Psoas muscle (tissue), 8 donors: ENCODE measurements around the gene SMURF1. TPM values are rescaled to one million over a fixed set of nuclear protein-coding genes. Genes with fewer than 3 reads are reported as not detected.
A peak's percentile ranks its signal among the peaks of the same experiment; 100 is the strongest.

ENCODE experiments used
- ATAC-seq, 4 donors: fragments of 200-7000 bp; cut with Tn5 transposase; one replicate each; pipeline ENCODE4 v1.9.1; 2020; ENCODE audit warnings: moderate library complexity in 3 of 4, mild to moderate bottlenecking in 2 of 4
- DNase-seq, 2 donors: peaks; one replicate each; pipeline ENCODE4 v3.0.0-alpha.2; 2020
- H3K27ac ChIP-seq: fragments of 200-600 bp; one replicate; pipeline ENCODE4 v1.8.0; 2022
- H3K27me3 ChIP-seq, 3 donors: fragments of 200-600 bp in 1 of 3; one replicate each; pipeline versions ENCODE4 v1.6.1 to v1.8.0; 2013 to 2022; ENCODE audit warnings: low read length in 2 of 3, mild to moderate bottlenecking in 2 of 3, moderate library complexity in 1 of 3; ENCODE audit not compliant: insufficient read depth in 3 of 3
- H3K36me3 ChIP-seq, 2 donors: fragments of 200-600 bp in 1 of 2; one replicate each; pipeline versions ENCODE4 v1.6.1 to v1.8.0; 2013 to 2022; ENCODE audit warnings: low read depth in 1 of 2, mild to moderate bottlenecking in 1 of 2, moderate library complexity in 1 of 2; ENCODE audit not compliant: insufficient read depth in 1 of 2
- H3K4me1 ChIP-seq: fragments of 200-600 bp; one replicate; pipeline ENCODE4 v1.8.0; 2022
- H3K4me3 ChIP-seq: fragments of 200-600 bp; one replicate; pipeline ENCODE4 v1.8.0; 2022; ENCODE audit warnings: mild to moderate bottlenecking
- H3K9me3 ChIP-seq: fragments of 200-600 bp; one replicate; pipeline ENCODE4 v1.8.0; 2022
- CTCF ChIP-seq: fragments of 200-600 bp; IDR thresholded peaks from one replicate; pipeline ENCODE4 v1.8.0; 2022; ENCODE audit warnings: antibody characterized with exemption
- WGBS, 3 donors: extraction: QIAGEN DNeasy Blood & Tissue Kit; methylation state at CpG; one replicate each; pipeline versions ENCODE4 v1.1.6 to v1.1.7; 2013; 5-methylcytosine and 5-hydroxymethylcytosine counted together
- intact Hi-C, 2 donors: fragments of 100-400 bp; cut with DNase I; formaldehyde crosslinking; loops; one replicate each; pipeline versions ENCODE4 v1.11.0 to v1.14.2; 2022
- polyA plus RNA-seq, 3 donors: library from polyadenylated mRNA; stranded (reverse); fragments of 200-250 nt; gene quantifications; one replicate each; pipeline ENCODE4 v1.2.3, GENCODE V29; 2013
- total RNA-seq, 4 donors: library from RNA; stranded (reverse); fragmentation: NEBNext Ultra II Directional in 2 of 4; extraction: Animal tissue kit (Norgen Biotek cat#: 25700) in 2 of 4; gene quantifications; one replicate each; pipeline versions ENCODE4 v1.2.1 to v1.2.4, GENCODE V29; 2021 to 2023
- donor health status: healthy with polysubstance abuse.
- donor health status: DM: no; HTN: no; CAD: no; lungs with moderate emphysema.
- donor health status: Bipolar disorder and iron deficiency.
- donor health status: healthy.
- donor health status: DM: yes; HTN: yes; CAD: no.
- donor health status: DM: no; HTN: no; CAD: no.
- donor health status: DM: no; HTN: no; CAD: no.
- donor health status: DM: yes; HTN: yes; CAD: no.

Gene SMURF1
- total and polyA plus RNA-seq, 7 donors: 5.8 to 16.9 (median 10.2) TPM

DNA sequence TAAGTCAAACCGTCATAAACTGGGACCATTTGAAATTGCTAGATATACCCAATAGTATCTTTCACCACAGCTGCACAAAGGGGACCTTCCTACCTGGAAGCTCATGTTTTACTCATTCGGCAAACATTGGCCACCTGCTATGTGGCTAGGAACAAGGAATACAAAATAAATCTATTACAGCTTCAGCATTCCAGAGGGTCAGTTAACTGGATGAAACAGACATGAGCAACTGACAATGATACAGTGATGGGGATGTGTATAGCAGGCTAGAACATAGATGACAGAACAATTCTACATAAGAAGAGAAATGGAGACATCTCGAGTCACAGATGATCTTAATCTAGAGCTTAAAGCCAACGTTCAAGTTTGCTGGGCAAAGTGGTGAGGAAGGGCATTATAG, 3.1 kb upstream of the SMURF1 start:
- intact Hi-C loops: loop anchor here (5.0 to 10.0 kb wide), 2 partner anchors 105 to 168 kb away; no protein-coding TSS in a partner anchor
- DNase-seq (no peak), ATAC-seq (no peak)
- Histone ChIP-seq H3K27me3 (no peaks in the 10 kb centered on the region), H3K9me3 (no peaks in the 10 kb centered on the region), H3K4me1 (peaks cover 3% of the 10 kb centered on the region), H3K36me3 (no peaks in the 10 kb centered on the region), H3K4me3 (no peak overlapping the region), H3K27ac (no peak overlapping the region)
- 52 to 64% (median 57%) methylated on average over 4 of the region's 4 CpGs for WGBS, 3 donors
- TF ChIP-seq CTCF: no peak

DNA sequence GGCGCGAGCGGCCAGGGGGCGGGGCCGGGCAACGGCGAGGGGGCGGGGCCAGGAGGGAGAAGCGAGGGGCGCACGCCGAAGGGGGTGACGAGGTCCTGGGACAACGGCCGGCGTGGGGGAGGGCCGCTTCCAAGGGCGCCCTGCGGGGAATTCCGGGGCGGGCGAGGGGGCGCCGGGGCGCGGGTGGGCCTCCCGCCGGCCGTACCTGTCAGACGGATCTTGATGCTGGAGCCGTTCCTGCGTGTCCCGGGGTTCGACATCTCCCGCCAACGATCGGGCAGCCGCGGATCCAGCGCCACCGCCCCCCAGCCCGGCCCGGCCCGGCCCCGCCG, 421 bp downstream of the SMURF1 start:
- H3K9me3 ChIP-seq: no peaks in the 10 kb centered on the region
- DNase-seq (no peak), ATAC-seq (peak in 1 of 4 donors; percentile 6)
- intact Hi-C loops: loop anchor here in 1 of 2 donors (5.0 to 10.0 kb wide), 2 partner anchors 66 to 171 kb away; no protein-coding TSS in a partner anchor
- peak overlapping the region; percentile 99 for H3K4me3 ChIP-seq
- no peaks in the 10 kb centered on the region for H3K27me3 ChIP-seq
- no peak for TF ChIP-seq CTCF
- H3K36me3 ChIP-seq: no peaks in the 10 kb centered on the region
- peak overlapping the region; percentile 93 for H3K27ac ChIP-seq
- peaks cover 19% of the 10 kb centered on the region for H3K4me1 ChIP-seq
- 0 to 3% (median 1%) methylated on average over 8 to 46 of the region's 46 CpGs for WGBS, 3 donors

DNA sequence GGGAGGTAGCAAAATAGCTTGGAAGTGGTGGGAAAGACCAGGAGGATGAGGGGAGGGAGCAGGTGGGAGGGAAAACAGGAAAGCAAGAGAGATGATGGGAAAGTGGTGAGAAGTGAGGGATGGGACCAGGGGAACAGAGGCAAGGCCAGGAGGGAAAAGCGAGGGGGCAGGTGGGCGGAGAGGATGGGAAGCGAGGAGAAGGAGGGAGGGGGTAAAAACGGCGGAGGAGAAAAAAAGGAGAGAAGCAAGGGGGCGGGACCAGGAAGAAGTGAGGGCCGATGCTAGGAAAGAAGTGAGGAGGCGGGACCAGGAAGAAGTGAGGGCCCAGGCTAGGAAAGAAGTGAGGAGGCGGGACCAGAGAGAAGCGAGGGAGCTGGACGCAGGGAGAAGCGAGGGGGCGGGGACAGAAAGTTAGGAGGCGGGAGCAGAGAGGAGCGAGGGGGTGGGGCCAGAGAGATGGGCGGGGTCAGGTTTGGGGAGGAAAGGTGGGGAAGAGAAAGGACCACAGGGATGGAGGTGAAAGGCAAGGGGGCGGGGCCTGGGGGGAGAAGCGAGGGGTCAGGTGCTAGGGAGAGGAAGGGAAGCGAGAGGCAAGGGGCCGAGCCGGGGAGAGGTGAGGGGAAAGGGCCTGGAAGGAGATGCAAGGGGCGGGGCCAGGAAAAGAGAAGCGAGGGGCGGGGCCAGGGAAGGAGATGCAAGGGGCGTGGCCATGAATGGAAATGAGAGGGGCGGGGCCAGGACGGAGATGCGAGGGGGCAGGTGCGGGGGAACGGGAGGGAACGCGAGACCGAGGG, 984 bp downstream of the SMURF1 start:
- Histone ChIP-seq H3K27ac (peak overlapping the region; percentile 93), H3K4me3 (peak overlapping the region; percentile 99), H3K27me3 (no peaks in the 10 kb centered on the region), H3K9me3 (no peaks in the 10 kb centered on the region), H3K4me1 (peaks cover 22% of the 10 kb centered on the region), H3K36me3 (no peaks in the 10 kb centered on the region)
- TF ChIP-seq CTCF: no peak
- peak; percentile 89 to 93 (median 92) for ATAC-seq
- peak; percentile 95 to 97 for DNase-seq
- intact Hi-C loops: loop anchor here in 1 of 2 donors (5.0 to 10.0 kb wide), 2 partner anchors 66 to 172 kb away; no protein-coding TSS in a partner anchor
- WGBS, 3 donors: 18 to 27% (median 21%) methylated on average over 26 to 33 of the region's 33 CpGs

DNA sequence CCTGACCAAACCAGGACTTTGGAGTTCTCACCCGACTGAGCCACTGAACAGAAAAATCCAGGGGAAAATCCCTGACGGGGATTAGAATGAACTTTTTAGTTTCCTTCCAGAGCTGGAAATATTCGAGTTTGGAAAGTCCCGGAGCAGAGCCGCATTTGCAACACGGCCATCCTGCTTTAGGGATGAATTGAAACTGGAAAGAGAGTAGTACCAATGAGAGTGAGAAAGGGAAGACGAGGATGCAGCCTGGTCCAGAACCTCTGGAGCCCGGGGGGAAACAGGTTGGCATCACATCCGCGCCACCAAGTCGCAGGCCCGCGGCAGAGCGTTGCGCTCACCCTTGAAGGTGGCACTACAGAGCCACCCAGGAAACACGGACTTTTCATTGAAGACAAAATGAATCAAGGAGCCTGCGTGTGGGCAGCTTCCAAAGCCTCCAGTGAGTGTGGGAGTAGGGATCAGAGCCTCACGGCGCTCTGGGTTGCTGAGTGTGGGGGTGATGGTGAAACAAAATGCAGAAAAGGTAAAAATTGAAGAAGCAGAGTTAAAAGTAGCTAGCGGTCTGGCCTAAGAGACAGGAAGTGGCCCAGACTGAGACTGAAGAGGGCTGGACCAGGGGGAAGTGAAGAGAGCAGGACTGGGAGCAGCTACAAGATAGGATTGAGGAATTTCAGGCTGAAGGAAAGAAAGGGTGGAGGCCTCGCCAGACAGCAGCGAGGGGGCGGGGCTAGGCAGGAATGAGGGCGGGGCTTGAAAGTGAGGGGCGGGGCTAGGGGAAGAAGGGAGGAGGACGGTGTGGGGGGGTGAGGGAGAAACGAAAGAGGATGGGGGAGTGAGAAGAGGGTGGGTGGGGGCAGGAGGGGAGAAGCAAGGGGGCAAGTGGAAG, 1.8 kb downstream of the SMURF1 start:
- no peaks in the 10 kb centered on the region for H3K9me3 ChIP-seq
- peak overlapping the region; percentile 99 for H3K4me3 ChIP-seq
- peaks cover 31% of the 10 kb centered on the region for H3K4me1 ChIP-seq
- intact Hi-C loops: loop anchor here in 1 of 2 donors (5.0 to 10.0 kb wide), 2 partner anchors 65 to 173 kb away; no protein-coding TSS in a partner anchor
- no peaks in the 10 kb centered on the region for H3K36me3 ChIP-seq
- TF ChIP-seq CTCF: no peak
- DNase-seq: peak; percentile 59 to 76
- peak overlapping the region; percentile 72 for H3K27ac ChIP-seq
- 11 to 19% (median 13%) methylated on average over 27 of the region's 27 CpGs for WGBS, 3 donors
- peak; percentile 33 to 69 (median 48) for ATAC-seq
- H3K27me3 ChIP-seq: no peaks in the 10 kb centered on the region
